Liver (tissue), 3 donors: ENCODE results near the gene MDN1.

Source experiments
- EGR1 ChIP-seq, 2 donors: IDR thresholded peaks; 2 replicates each; pipeline ENCODE4 v1.6.1; 2016 to 2018; ENCODE audit warnings: antibody characterized with exemption in 2 of 2, low read depth in 2 of 2
- TF ChIP-seq, protein P1 (sequence below): fragments of 150-350 bp; IDR thresholded peaks from 2 replicates; pipeline ENCODE4 v1.5.1; 2017; ENCODE audit warnings: improper control_type of control experiment, low read depth, low read length; ENCODE audit not compliant: missing input control
- TF ChIP-seq, protein P2 (sequence below): IDR thresholded peaks from 2 replicates; pipeline ENCODE4 v1.6.1; 2016; ENCODE audit warnings: antibody characterized with exemption, mild to moderate bottlenecking
- donor health status: healthy.
- donor health status: healthy.

- TF ChIP-seq, protein P1, sequence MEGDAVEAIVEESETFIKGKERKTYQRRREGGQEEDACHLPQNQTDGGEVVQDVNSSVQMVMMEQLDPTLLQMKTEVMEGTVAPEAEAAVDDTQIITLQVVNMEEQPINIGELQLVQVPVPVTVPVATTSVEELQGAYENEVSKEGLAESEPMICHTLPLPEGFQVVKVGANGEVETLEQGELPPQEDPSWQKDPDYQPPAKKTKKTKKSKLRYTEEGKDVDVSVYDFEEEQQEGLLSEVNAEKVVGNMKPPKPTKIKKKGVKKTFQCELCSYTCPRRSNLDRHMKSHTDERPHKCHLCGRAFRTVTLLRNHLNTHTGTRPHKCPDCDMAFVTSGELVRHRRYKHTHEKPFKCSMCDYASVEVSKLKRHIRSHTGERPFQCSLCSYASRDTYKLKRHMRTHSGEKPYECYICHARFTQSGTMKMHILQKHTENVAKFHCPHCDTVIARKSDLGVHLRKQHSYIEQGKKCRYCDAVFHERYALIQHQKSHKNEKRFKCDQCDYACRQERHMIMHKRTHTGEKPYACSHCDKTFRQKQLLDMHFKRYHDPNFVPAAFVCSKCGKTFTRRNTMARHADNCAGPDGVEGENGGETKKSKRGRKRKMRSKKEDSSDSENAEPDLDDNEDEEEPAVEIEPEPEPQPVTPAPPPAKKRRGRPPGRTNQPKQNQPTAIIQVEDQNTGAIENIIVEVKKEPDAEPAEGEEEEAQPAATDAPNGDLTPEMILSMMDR, result no peak
- TF ChIP-seq, protein P2, sequence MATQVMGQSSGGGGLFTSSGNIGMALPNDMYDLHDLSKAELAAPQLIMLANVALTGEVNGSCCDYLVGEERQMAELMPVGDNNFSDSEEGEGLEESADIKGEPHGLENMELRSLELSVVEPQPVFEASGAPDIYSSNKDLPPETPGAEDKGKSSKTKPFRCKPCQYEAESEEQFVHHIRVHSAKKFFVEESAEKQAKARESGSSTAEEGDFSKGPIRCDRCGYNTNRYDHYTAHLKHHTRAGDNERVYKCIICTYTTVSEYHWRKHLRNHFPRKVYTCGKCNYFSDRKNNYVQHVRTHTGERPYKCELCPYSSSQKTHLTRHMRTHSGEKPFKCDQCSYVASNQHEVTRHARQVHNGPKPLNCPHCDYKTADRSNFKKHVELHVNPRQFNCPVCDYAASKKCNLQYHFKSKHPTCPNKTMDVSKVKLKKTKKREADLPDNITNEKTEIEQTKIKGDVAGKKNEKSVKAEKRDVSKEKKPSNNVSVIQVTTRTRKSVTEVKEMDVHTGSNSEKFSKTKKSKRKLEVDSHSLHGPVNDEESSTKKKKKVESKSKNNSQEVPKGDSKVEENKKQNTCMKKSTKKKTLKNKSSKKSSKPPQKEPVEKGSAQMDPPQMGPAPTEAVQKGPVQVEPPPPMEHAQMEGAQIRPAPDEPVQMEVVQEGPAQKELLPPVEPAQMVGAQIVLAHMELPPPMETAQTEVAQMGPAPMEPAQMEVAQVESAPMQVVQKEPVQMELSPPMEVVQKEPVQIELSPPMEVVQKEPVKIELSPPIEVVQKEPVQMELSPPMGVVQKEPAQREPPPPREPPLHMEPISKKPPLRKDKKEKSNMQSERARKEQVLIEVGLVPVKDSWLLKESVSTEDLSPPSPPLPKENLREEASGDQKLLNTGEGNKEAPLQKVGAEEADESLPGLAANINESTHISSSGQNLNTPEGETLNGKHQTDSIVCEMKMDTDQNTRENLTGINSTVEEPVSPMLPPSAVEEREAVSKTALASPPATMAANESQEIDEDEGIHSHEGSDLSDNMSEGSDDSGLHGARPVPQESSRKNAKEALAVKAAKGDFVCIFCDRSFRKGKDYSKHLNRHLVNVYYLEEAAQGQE, result no peak
- no peak for TF ChIP-seq EGR1 (IDR thresholded peaks at IDR 0.05; ENCODE audit: low read depth in 2 of 2)
Measured at GRCh38 chr6:89817481-89817880, 2.1 kb downstream of the MDN1 start.
